ENCODE data around the gene ZFP36L2. TPM values are rescaled to one million over a fixed set of nuclear protein-coding genes. Genes with fewer than 3 reads are reported as not detected.

ZFP36L2 gene
- total and polyA plus RNA-seq, 9 of the 15 experiments (the other 6 are each of a cell fraction or from before 2014, with no cell fraction given): 4.1 to 60.6 (median 20.3) TPM

GRCh38 chr2:43210467-43211303, 15.7 kb downstream of the ZFP36L2 start (continued):
- TF ChIP-seq, protein P1, sequence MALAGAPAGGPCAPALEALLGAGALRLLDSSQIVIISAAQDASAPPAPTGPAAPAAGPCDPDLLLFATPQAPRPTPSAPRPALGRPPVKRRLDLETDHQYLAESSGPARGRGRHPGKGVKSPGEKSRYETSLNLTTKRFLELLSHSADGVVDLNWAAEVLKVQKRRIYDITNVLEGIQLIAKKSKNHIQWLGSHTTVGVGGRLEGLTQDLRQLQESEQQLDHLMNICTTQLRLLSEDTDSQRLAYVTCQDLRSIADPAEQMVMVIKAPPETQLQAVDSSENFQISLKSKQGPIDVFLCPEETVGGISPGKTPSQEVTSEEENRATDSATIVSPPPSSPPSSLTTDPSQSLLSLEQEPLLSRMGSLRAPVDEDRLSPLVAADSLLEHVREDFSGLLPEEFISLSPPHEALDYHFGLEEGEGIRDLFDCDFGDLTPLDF (CRISPR knock-in tag; IDR thresholded peaks at IDR 0.05): no peak
- no peak for TF ChIP-seq MCM7 (IDR thresholded peaks at IDR 0.05)
- peak; percentile 32; the same call in 1 of the 2 replicates for TF ChIP-seq TEAD4 (IDR thresholded peaks at IDR 0.05; ENCODE audit: low read length)
- TF ChIP-seq TEAD4 (CRISPR knock-in tag; IDR thresholded peaks at IDR 0.05; ENCODE audit: borderline replicate concordance): no peak
- TF ChIP-seq PHF8 (IDR thresholded peaks at IDR 0.05; ENCODE audit: borderline replicate concordance, low read length): no peak; the same call in 1 of the 2 replicates
- TF ChIP-seq MAZ (CRISPR knock-in tag; conservative IDR thresholded peaks at IDR 0.05 in 1 of 2, IDR thresholded peaks at IDR 0.05 in 1 of 2): peak; percentile 40 to 83; a peak in 2 of 4 replicates
- no peak for TF ChIP-seq ZFP36 (IDR thresholded peaks at IDR 0.05; ENCODE audit: low read depth, low read length, partially characterized antibody)
- no peak for TF ChIP-seq THRAP3 (IDR thresholded peaks at IDR 0.05; ENCODE audit: borderline replicate concordance)
- TF ChIP-seq ZNF124 (CRISPR knock-in tag; IDR thresholded peaks at IDR 0.05): no peak
- TF ChIP-seq ZNF23 (CRISPR knock-in tag; IDR thresholded peaks at IDR 0.05): no peak
- TF ChIP-seq BHLHE40 (IDR thresholded peaks at IDR 0.05; ENCODE audit: low read length): peak; percentile 89
- peak; percentile 78 for TF ChIP-seq ATF3 (IDR thresholded peaks at IDR 0.05)
- TF ChIP-seq ATF3 (CRISPR knock-in tag; conservative IDR thresholded peaks at IDR 0.05): no peak
- TF ChIP-seq ZBTB7A (IDR thresholded peaks at IDR 0.05; ENCODE audit: borderline replicate concordance, control insufficient read depth, low read depth, low read length): no peak
- peak; percentile 90; the same call in 1 of the 2 replicates for TF ChIP-seq OTX1 (CRISPR knock-in tag; IDR thresholded peaks at IDR 0.05)
- no peak for TF ChIP-seq SNRNP70 (optimal IDR thresholded peaks at IDR 0.05; ENCODE audit: low read depth, low read length)
- TF ChIP-seq, protein P2, sequence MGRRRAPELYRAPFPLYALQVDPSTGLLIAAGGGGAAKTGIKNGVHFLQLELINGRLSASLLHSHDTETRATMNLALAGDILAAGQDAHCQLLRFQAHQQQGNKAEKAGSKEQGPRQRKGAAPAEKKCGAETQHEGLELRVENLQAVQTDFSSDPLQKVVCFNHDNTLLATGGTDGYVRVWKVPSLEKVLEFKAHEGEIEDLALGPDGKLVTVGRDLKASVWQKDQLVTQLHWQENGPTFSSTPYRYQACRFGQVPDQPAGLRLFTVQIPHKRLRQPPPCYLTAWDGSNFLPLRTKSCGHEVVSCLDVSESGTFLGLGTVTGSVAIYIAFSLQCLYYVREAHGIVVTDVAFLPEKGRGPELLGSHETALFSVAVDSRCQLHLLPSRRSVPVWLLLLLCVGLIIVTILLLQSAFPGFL (CRISPR knock-in tag; IDR thresholded peaks at IDR 0.05): no peak
- no peak for TF ChIP-seq SIX5 (IDR thresholded peaks at IDR 0.05; ENCODE audit: borderline replicate concordance in 1 of 2, insufficient read depth in 1 of 2, low read depth in 1 of 2, low read length in 2 of 2)
- TF ChIP-seq, protein P3, sequence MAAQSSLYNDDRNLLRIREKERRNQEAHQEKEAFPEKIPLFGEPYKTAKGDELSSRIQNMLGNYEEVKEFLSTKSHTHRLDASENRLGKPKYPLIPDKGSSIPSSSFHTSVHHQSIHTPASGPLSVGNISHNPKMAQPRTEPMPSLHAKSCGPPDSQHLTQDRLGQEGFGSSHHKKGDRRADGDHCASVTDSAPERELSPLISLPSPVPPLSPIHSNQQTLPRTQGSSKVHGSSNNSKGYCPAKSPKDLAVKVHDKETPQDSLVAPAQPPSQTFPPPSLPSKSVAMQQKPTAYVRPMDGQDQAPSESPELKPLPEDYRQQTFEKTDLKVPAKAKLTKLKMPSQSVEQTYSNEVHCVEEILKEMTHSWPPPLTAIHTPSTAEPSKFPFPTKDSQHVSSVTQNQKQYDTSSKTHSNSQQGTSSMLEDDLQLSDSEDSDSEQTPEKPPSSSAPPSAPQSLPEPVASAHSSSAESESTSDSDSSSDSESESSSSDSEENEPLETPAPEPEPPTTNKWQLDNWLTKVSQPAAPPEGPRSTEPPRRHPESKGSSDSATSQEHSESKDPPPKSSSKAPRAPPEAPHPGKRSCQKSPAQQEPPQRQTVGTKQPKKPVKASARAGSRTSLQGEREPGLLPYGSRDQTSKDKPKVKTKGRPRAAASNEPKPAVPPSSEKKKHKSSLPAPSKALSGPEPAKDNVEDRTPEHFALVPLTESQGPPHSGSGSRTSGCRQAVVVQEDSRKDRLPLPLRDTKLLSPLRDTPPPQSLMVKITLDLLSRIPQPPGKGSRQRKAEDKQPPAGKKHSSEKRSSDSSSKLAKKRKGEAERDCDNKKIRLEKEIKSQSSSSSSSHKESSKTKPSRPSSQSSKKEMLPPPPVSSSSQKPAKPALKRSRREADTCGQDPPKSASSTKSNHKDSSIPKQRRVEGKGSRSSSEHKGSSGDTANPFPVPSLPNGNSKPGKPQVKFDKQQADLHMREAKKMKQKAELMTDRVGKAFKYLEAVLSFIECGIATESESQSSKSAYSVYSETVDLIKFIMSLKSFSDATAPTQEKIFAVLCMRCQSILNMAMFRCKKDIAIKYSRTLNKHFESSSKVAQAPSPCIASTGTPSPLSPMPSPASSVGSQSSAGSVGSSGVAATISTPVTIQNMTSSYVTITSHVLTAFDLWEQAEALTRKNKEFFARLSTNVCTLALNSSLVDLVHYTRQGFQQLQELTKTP (IDR thresholded peaks at IDR 0.05; ENCODE audit: low read depth in 1 of 2, partially characterized antibody in 2 of 2): peak in 1 of 2 experiments; percentile 81
- TF ChIP-seq MYNN (IDR thresholded peaks at IDR 0.05): peak; percentile 73
- no peak for TF ChIP-seq MYNN (CRISPR knock-in tag; IDR thresholded peaks at IDR 0.05)

Data from K562 (cell line).